Stomach (tissue), 9 donors: ENCODE measurements around the gene STK38. TPM values are rescaled to one million over a fixed set of nuclear protein-coding genes. Genes with fewer than 3 reads are reported as not detected.

Source experiments
- DNase-seq, 2 donors: peaks; one replicate each; pipeline versions ENCODE4 v3.0.0 to v3.0.0-alpha.2; 2013 to 2019
- H3K27ac ChIP-seq, 5 donors: fragments of 200-600 bp in 4 of 5; sonication (generic) in 4 of 5; one replicate each; pipeline ENCODE4 v1.5.1; 2013 to 2019; ENCODE audit warnings: mild to moderate bottlenecking in 1 of 5, moderate library complexity in 1 of 5
- H3K27me3 ChIP-seq, 3 donors: fragments of 200-600 bp; sonication (generic); one replicate each; pipeline ENCODE4 v1.5.1; 2017 to 2019; ENCODE audit warnings: mixed run types in 1 of 3
- H3K36me3 ChIP-seq, 4 donors: fragments of 200-600 bp; sonication (generic); 1 replicate in 3 of 4; 2 replicates in 1 of 4; pipeline ENCODE4 v1.5.1; 2016 to 2019
- H3K4me1 ChIP-seq, 4 donors: fragments of 200-600 bp; sonication (generic); one replicate each; pipeline ENCODE4 v1.5.1; 2016 to 2019
- H3K4me3 ChIP-seq, 4 donors: fragments of 200-600 bp; sonication (generic) in 3 of 4; one replicate each; pipeline ENCODE4 v1.5.1; 2016 to 2019; ENCODE audit warnings: mild to moderate bottlenecking in 1 of 4
- H3K9me3 ChIP-seq, 4 donors: fragments of 200-600 bp; sonication (generic); one replicate each; pipeline ENCODE4 v1.5.1; 2016 to 2019
- EP300 ChIP-seq: sonication (generic); formaldehyde crosslinking; IDR thresholded peaks from one replicate; pipeline ENCODE4 v1.6.1; 2017; ENCODE audit warnings: antibody characterized with exemption
- POLR2A ChIP-seq, 4 donors: fragments of 450-650 bp; IDR thresholded peaks; one replicate each; pipeline ENCODE4 v1.6.1; 2016; ENCODE audit warnings: antibody characterized with exemption in 4 of 4, control low read depth in 2 of 4, mild to moderate bottlenecking in 1 of 4, moderate library complexity in 1 of 4
- POLR2AphosphoS5 ChIP-seq, 3 donors: sonication (generic); formaldehyde crosslinking; IDR thresholded peaks; one replicate each; pipeline ENCODE4 v1.6.1; 2016; ENCODE audit warnings: antibody characterized with exemption in 3 of 3
- WGBS, 5 donors: extraction: QIAGEN DNeasy Blood & Tissue Kit in 3 of 5; methylation state at CpG; one replicate each; pipeline versions ENCODE4 v1.1.5 to v1.1.7; 2013 to 2018; 5-methylcytosine and 5-hydroxymethylcytosine counted together
- intact Hi-C: fragments of 100-400 bp; cut with DNase I; formaldehyde crosslinking; loops from one replicate; pipeline ENCODE4 v1.15.1; 2023; ENCODE audit warnings: low total_unique reads
- polyA plus RNA-seq, 3 donors: library from polyadenylated mRNA; stranded (reverse); fragments of 200-250 nt; gene quantifications; one replicate each; pipeline ENCODE4 v1.2.3, GENCODE V29; 2013
- total RNA-seq, 5 donors: library from RNA; depleted of rRNA; stranded (reverse); fragments of >200 nt; gene quantifications; one replicate each; pipeline versions ENCODE4 v1.1.0 to v1.2.3, GENCODE V29; 2014 to 2016
- TF ChIP-seq, protein P1 (sequence below), 7 experiments: fragments of 450-650 bp in 4 of 7; fragments of 200-600 bp in 3 of 7; sonication (generic) in 3 of 7; IDR thresholded peaks; one replicate each; pipeline ENCODE4 v1.5.1; 2016 to 2019; ENCODE audit warnings: antibody characterized with exemption in 7 of 7, control low read depth in 2 of 7, mild to moderate bottlenecking in 1 of 7
- donor health status: healthy with polysubstance abuse.
- donor health status: Bipolar disorder and iron deficiency.
- donor health status: healthy.

STK38 gene
- total and polyA plus RNA-seq, 8 donors, result 14.1 to 63.7 (median 24.0) TPM

DNA sequence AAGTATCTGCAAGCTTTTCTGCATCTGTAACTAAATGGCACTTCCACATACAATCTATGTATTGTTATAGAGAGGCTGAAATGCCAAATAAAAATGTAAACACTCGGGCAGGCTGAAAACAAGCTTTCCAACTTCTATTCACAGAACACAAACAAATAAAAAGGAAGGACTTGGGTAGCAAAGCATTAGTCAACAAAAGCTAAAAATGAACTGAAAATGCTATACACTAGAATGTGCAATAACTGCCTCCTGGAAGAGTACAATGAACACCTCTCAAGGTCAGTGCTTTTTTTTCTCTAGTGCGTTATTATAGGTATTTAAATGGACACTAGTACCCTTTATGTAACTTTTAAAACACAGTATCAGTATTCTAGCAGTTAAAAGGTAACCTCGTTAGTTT is 31.4 kb downstream of the STK38 start:
- Histone ChIP-seq H3K27me3 (no peaks in the 10 kb centered on the region), H3K27ac (no peak overlapping the region), H3K36me3 (peaks cover 21 to 95% (median 85%) of the 10 kb centered on the region in 4 donors), H3K9me3 (no peaks in the 10 kb centered on the region), H3K4me1 (no peaks in the 10 kb centered on the region), H3K4me3 (no peak overlapping the region)
- TF ChIP-seq POLR2A (IDR thresholded peaks at IDR 0.05), result no peak
- no peak for TF ChIP-seq POLR2AphosphoS5 (IDR thresholded peaks at IDR 0.05)
- TF ChIP-seq EP300, result no peak
- TF ChIP-seq, protein P1, sequence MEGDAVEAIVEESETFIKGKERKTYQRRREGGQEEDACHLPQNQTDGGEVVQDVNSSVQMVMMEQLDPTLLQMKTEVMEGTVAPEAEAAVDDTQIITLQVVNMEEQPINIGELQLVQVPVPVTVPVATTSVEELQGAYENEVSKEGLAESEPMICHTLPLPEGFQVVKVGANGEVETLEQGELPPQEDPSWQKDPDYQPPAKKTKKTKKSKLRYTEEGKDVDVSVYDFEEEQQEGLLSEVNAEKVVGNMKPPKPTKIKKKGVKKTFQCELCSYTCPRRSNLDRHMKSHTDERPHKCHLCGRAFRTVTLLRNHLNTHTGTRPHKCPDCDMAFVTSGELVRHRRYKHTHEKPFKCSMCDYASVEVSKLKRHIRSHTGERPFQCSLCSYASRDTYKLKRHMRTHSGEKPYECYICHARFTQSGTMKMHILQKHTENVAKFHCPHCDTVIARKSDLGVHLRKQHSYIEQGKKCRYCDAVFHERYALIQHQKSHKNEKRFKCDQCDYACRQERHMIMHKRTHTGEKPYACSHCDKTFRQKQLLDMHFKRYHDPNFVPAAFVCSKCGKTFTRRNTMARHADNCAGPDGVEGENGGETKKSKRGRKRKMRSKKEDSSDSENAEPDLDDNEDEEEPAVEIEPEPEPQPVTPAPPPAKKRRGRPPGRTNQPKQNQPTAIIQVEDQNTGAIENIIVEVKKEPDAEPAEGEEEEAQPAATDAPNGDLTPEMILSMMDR (IDR thresholded peaks at IDR 0.05), result no peak
- 71 to 92% (median 88%) methylated on average over 3 of the region's 3 CpGs for WGBS, 5 donors
- intact Hi-C loops, result no loop called here
- DNase-seq, result no peak

DNA sequence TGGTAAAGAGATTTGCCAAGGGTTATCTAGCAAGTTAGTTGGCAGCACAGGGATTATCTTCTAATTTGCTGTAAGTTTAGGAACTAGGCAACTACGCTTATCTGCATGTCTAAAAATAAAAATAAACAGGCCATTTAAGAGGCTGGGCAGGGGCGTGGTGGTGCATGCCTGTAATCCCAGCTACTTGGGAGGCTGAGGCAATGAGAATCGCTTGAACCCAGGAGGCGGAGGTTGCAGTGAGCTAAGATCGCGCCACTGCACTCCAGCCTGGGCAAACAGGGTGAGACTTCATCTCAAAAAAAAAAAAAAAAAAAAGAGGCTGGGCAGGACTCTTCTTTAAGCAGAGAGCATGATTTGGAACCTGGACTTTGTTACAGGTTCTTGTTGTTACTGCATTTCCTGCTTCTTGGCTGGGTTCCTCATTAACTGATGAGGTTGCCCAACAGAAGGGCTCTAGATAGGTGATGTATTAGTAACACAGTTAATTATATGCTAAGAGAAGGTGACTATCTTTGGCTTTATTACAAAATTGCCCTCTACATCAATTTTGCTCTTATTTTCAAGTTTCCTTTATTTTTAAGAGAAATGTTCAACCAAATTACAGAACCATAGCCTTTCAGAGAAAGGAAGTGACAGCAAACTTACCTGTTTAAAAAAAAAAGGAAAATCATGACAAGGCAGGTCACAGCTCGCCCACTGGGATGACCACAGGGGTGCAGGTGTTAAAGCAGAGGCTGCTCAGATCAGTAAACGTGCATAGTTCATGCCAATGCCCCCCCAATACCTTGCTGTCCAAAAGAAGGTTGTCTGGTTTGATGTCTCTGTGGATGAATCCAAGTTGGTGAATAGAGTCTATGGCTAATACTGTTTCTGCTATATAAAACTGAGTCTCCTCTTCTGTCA is 32.5 kb downstream of the STK38 start:
- Histone ChIP-seq H3K4me3 (no peak overlapping the region), H3K4me1 (no peaks in the 10 kb centered on the region), H3K36me3 (peaks cover 24 to 95% (median 85%) of the 10 kb centered on the region in 4 donors), H3K27me3 (no peaks in the 10 kb centered on the region), H3K27ac (no peak overlapping the region), H3K9me3 (no peaks in the 10 kb centered on the region)
- intact Hi-C loops, result no loop called here
- TF ChIP-seq EP300 (no peak), POLR2A (IDR thresholded peaks at IDR 0.05) (no peak), POLR2AphosphoS5 (IDR thresholded peaks at IDR 0.05) (no peak)
- TF ChIP-seq, protein P1 (IDR thresholded peaks at IDR 0.05), result no peak
- 79 to 94% (median 92%) methylated on average over 8 of the region's 8 CpGs for WGBS, 5 donors
- DNase-seq, result no peak

DNA sequence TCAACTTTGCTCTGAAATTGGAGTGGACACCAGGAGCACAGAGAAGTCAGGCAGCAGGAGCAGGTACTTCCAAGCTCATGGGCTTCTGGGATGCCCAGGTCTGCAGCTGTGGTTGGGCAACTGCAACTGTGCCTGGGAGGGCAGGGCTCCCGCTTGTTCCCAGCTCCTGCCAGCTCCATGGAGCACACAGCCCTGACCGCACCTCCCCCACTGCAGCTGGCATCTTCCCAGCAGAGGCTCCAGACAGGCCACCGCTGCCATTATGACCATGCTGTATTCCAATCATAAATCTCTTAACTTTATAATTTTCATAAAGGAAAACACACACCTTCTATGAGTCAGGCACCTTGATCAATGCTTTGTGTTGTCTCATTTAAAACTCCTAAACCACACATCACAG is 36.9 kb downstream of the STK38 start:
- no peaks in the 10 kb centered on the region for H3K27me3 ChIP-seq
- DNase-seq, result no peak
- no peaks in the 10 kb centered on the region for H3K4me1 ChIP-seq
- no peak for TF ChIP-seq POLR2A (IDR thresholded peaks at IDR 0.05)
- TF ChIP-seq POLR2AphosphoS5 (IDR thresholded peaks at IDR 0.05), result no peak
- TF ChIP-seq EP300, result no peak
- TF ChIP-seq, protein P1 (IDR thresholded peaks at IDR 0.05), result no peak
- intact Hi-C loops, result no loop called here
- WGBS, 5 donors, result 88 to 100% (median 98%) methylated on average over 2 to 3 of the region's 3 CpGs
- no peak overlapping the region for H3K4me3 ChIP-seq
- peaks cover 27 to 85% (median 79%) of the 10 kb centered on the region in 4 donors for H3K36me3 ChIP-seq
- H3K27ac ChIP-seq, result no peak overlapping the region
- H3K9me3 ChIP-seq, result no peaks in the 10 kb centered on the region

DNA sequence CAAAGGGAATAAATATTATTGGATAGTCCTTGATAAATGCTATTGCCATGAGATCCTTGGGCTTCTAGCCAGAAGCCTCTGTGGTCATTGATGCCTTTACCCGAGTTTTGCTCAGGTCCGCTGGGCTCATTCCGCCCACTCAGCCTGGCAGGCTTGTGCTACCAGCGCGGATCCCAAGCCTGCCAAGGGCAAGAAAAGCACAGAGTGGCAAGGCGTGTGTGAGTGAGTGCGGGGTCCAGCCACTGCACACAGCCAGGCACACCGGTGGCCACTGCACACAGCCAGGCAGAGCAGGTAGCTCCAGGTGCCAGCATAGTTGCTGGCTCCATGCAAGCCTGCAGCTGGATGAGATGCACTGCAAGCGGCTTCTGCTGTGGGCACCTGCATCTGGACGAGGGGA is 38.7 kb downstream of the STK38 start:
- intact Hi-C loops, result no loop called here
- Histone ChIP-seq H3K4me3 (no peak overlapping the region), H3K36me3 (peaks cover 30 to 82% (median 73%) of the 10 kb centered on the region in 4 donors), H3K27me3 (no peaks in the 10 kb centered on the region), H3K27ac (no peak overlapping the region), H3K9me3 (no peaks in the 10 kb centered on the region), H3K4me1 (no peaks in the 10 kb centered on the region)
- TF ChIP-seq POLR2A (IDR thresholded peaks at IDR 0.05) (no peak), POLR2AphosphoS5 (IDR thresholded peaks at IDR 0.05) (no peak), EP300 (no peak)
- TF ChIP-seq, protein P1 (IDR thresholded peaks at IDR 0.05), result no peak
- no peak for DNase-seq
- WGBS, 5 donors, result 82 to 93% (median 90%) methylated on average over 3 to 10 of the region's 10 CpGs
